HUES48 (cell line): Measurements from ENCODE around the gene CPEB4.

Experiments used
- H3K27ac ChIP-seq: one replicate; pipeline ENCODE4 v1.7.0; 2013; ENCODE audit warnings: low read depth, low read length, inconsistent platforms
- H3K27me3 ChIP-seq: 2 replicates; pipeline ENCODE4 v1.6.1; 2013; ENCODE audit warnings: mild to moderate bottlenecking, low read length; ENCODE audit not compliant: control insufficient read depth, insufficient read depth
- H3K36me3 ChIP-seq: 2 replicates; pipeline ENCODE4 v1.6.1; 2013; ENCODE audit warnings: low read length; ENCODE audit not compliant: control insufficient read depth, insufficient read depth
- H3K4me1 ChIP-seq: 2 replicates; pipeline ENCODE4 v1.6.1; 2013; ENCODE audit warnings: mild to moderate bottlenecking, low read length; ENCODE audit not compliant: control insufficient read depth, insufficient read depth
- H3K4me3 ChIP-seq: 2 replicates; pipeline ENCODE4 v1.5.1; 2013; ENCODE audit warnings: mild to moderate bottlenecking, low read depth, low read length
- H3K9ac ChIP-seq: 2 replicates; pipeline ENCODE4 v1.6.1; 2013; ENCODE audit warnings: mild to moderate bottlenecking, low read depth, low read length, moderate library complexity
- H3K9me3 ChIP-seq: 2 replicates; pipeline ENCODE4 v1.6.1; 2013; ENCODE audit warnings: low read length; ENCODE audit not compliant: control insufficient read depth, insufficient read depth

CPEB4 gene

GRCh38 chr5:173935396-173935795 lies 47.2 kb downstream of the CPEB4 start:
- H3K9me3 ChIP-seq = no peaks in the 10 kb centered on the region
- H3K36me3 ChIP-seq = no peaks in the 10 kb centered on the region
- no peak overlapping the region for H3K27ac ChIP-seq
- no peaks in the 10 kb centered on the region for H3K27me3 ChIP-seq
- H3K4me3 ChIP-seq = no peak overlapping the region
- H3K4me1 ChIP-seq = peaks cover 18% of the 10 kb centered on the region
- no peak overlapping the region for H3K9ac ChIP-seq

GRCh38 chr5:173940269-173940668 lies 52.1 kb downstream of the CPEB4 start:
- Histone ChIP-seq H3K4me1 (peaks cover 55% of the 10 kb centered on the region), H3K36me3 (peaks cover 1% of the 10 kb centered on the region; the same call in 1 of the 2 replicates)

GRCh38 chr5:173941102-173941501 lies 53.0 kb downstream of the CPEB4 start:
- peaks cover 6% of the 10 kb centered on the region for H3K36me3 ChIP-seq
- no peaks in the 10 kb centered on the region for H3K9me3 ChIP-seq
- H3K27me3 ChIP-seq = no peaks in the 10 kb centered on the region
- peak overlapping the region; percentile 31; the same call in 1 of the 2 replicates for H3K9ac ChIP-seq
- peaks cover 56% of the 10 kb centered on the region for H3K4me1 ChIP-seq
- peak overlapping the region; percentile 88 for H3K27ac ChIP-seq
- H3K4me3 ChIP-seq = peak overlapping the region; percentile 28

More at GRCh38 chr5:173940269-173940668, 52.1 kb downstream of the CPEB4 start:
- Histone ChIP-seq H3K9me3 (no peaks in the 10 kb centered on the region), H3K4me3 (no peak overlapping the region), H3K9ac (no peak overlapping the region), H3K27ac (peak overlapping the region; percentile 88), H3K27me3 (no peaks in the 10 kb centered on the region)

GRCh38 chr5:173941758-173942401 lies 53.7 kb downstream of the CPEB4 start:
- H3K27ac ChIP-seq = peak overlapping the region; percentile 88
- no peak overlapping the region; the same call in 1 of the 2 replicates for H3K4me3 ChIP-seq
- H3K9ac ChIP-seq = peak overlapping the region; percentile 31
- H3K4me1 ChIP-seq = peaks cover 56% of the 10 kb centered on the region
- H3K9me3 ChIP-seq = no peaks in the 10 kb centered on the region
- no peaks in the 10 kb centered on the region for H3K27me3 ChIP-seq
- H3K36me3 ChIP-seq = peaks cover 6% of the 10 kb centered on the region

GRCh38 chr5:173944511-173944910 lies 56.4 kb downstream of the CPEB4 start:
- H3K9me3 ChIP-seq = no peaks in the 10 kb centered on the region
- H3K27ac ChIP-seq = no peak overlapping the region
- no peak overlapping the region for H3K4me3 ChIP-seq
- H3K36me3 ChIP-seq = peaks cover 9% of the 10 kb centered on the region
- no peaks in the 10 kb centered on the region for H3K27me3 ChIP-seq
- H3K4me1 ChIP-seq = peaks cover 56% of the 10 kb centered on the region
- H3K9ac ChIP-seq = no peak overlapping the region

GRCh38 chr5:173945160-173945559 lies 57.0 kb downstream of the CPEB4 start:
- H3K9ac ChIP-seq = no peak overlapping the region
- H3K36me3 ChIP-seq = peaks cover 15% of the 10 kb centered on the region
- no peaks in the 10 kb centered on the region for H3K9me3 ChIP-seq
- H3K27me3 ChIP-seq = no peaks in the 10 kb centered on the region
- H3K4me1 ChIP-seq = peaks cover 53% of the 10 kb centered on the region
- H3K27ac ChIP-seq = no peak overlapping the region
- no peak overlapping the region for H3K4me3 ChIP-seq

GRCh38 chr5:173946323-173946722 lies 58.2 kb downstream of the CPEB4 start:
- no peak overlapping the region for H3K9ac ChIP-seq
- H3K4me1 ChIP-seq = peaks cover 41% of the 10 kb centered on the region
- no peak overlapping the region for H3K4me3 ChIP-seq
- H3K27me3 ChIP-seq = no peaks in the 10 kb centered on the region
- no peak overlapping the region for H3K27ac ChIP-seq
- no peaks in the 10 kb centered on the region for H3K9me3 ChIP-seq
- H3K36me3 ChIP-seq = peaks cover 27% of the 10 kb centered on the region

- Histone ChIP-seq H3K27me3 (no peaks in the 10 kb centered on the region), H3K36me3 (peaks cover 64% of the 10 kb centered on the region), H3K4me3 (no peak overlapping the region), H3K4me1 (0 out of 2 replicates have a peak, but pooled peaks cover 5% of the 10 kb centered on the region), H3K9me3 (no peaks in the 10 kb centered on the region), H3K27ac (no peak overlapping the region), H3K9ac (no peak overlapping the region)
Observed at GRCh38 chr5:173950829-173951228, 62.7 kb downstream of the CPEB4 start.

- Histone ChIP-seq H3K9ac (no peak overlapping the region), H3K27me3 (no peaks in the 10 kb centered on the region), H3K9me3 (no peaks in the 10 kb centered on the region), H3K36me3 (peaks cover 68% of the 10 kb centered on the region), H3K27ac (no peak overlapping the region), H3K4me3 (no peak overlapping the region), H3K4me1 (no peaks in the 10 kb centered on the region)
Observed at GRCh38 chr5:173953528-173954090, 65.5 kb downstream of the CPEB4 start.

- Histone ChIP-seq H3K27me3 (no peaks in the 10 kb centered on the region), H3K4me1 (no peaks in the 10 kb centered on the region), H3K9ac (no peak overlapping the region), H3K4me3 (no peak overlapping the region), H3K36me3 (peaks cover 62% of the 10 kb centered on the region), H3K9me3 (no peaks in the 10 kb centered on the region), H3K27ac (no peak overlapping the region)
Observed at GRCh38 chr5:173954671-173955521, 66.7 kb downstream of the CPEB4 start.

- Histone ChIP-seq H3K4me3 (no peak overlapping the region), H3K9me3 (no peaks in the 10 kb centered on the region), H3K36me3 (peaks cover 3% of the 10 kb centered on the region; the same call in 1 of the 2 replicates), H3K27ac (no peak overlapping the region), H3K9ac (no peak overlapping the region), H3K27me3 (no peaks in the 10 kb centered on the region), H3K4me1 (peaks cover 19% of the 10 kb centered on the region)
Observed at GRCh38 chr5:173960986-173961385, 72.8 kb downstream of the CPEB4 start.
